Adrenal gland (tissue), 5 donors: Measurements from ENCODE around the gene KLHL26.

ENCODE experiments used
- POLR2A ChIP-seq, 2 donors: fragments of 450-650 bp; IDR thresholded peaks; one replicate each; pipeline ENCODE4 v1.6.1; 2017; ENCODE audit warnings: antibody characterized with exemption in 2 of 2, mild to moderate bottlenecking in 2 of 2, moderate library complexity in 1 of 2
- TF ChIP-seq, protein P1 (sequence below), 6 experiments: fragments of 450-650 bp in 4 of 6; fragments of 200-600 bp in 2 of 6; sonication (generic) in 1 of 6; IDR thresholded peaks; 1 replicate in 5 of 6; 2 replicates in 1 of 6; pipeline versions ENCODE4 v1.5.1 to v1.8.0; 2016 to 2021; ENCODE audit warnings: antibody characterized with exemption in 6 of 6, mild to moderate bottlenecking in 2 of 6, moderate library complexity in 1 of 6
- donor health status: DM: no; HTN: no; CAD: no.

DNA sequence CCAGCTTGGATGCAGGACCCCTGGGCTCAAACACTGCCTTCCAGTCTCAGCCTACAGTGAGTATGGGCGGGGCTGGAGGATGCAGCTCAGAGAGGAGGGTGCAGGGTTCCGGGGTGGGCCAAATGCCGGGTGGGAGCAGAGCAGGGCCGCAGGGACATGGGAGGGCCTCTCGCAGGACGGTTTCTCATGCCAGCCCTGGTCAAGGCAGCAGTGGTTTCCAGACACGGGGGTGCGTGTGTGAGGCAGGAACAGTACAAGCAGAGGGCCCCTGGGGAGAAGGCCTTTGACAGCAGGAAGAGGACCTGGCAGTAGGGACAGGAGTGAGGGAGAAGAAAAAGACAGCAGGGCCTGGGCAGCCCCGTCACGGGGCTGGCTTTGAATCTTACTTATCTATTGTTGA, 80.8 kb downstream of the KLHL26 start:
- TF ChIP-seq, protein P1, sequence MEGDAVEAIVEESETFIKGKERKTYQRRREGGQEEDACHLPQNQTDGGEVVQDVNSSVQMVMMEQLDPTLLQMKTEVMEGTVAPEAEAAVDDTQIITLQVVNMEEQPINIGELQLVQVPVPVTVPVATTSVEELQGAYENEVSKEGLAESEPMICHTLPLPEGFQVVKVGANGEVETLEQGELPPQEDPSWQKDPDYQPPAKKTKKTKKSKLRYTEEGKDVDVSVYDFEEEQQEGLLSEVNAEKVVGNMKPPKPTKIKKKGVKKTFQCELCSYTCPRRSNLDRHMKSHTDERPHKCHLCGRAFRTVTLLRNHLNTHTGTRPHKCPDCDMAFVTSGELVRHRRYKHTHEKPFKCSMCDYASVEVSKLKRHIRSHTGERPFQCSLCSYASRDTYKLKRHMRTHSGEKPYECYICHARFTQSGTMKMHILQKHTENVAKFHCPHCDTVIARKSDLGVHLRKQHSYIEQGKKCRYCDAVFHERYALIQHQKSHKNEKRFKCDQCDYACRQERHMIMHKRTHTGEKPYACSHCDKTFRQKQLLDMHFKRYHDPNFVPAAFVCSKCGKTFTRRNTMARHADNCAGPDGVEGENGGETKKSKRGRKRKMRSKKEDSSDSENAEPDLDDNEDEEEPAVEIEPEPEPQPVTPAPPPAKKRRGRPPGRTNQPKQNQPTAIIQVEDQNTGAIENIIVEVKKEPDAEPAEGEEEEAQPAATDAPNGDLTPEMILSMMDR (IDR thresholded peaks at IDR 0.05) = no peak
- no peak for TF ChIP-seq POLR2A (IDR thresholded peaks at IDR 0.05)
